GM19455 (cell line): ENCODE data around the gene MGP.

Source experiments
- ATAC-seq: cut with Tn5 transposase; IDR thresholded peaks from one replicate; pipeline ENCODE4 v1.9.1; 2021; ENCODE audit not compliant: unreplicated experiment

MGP gene

DNA sequence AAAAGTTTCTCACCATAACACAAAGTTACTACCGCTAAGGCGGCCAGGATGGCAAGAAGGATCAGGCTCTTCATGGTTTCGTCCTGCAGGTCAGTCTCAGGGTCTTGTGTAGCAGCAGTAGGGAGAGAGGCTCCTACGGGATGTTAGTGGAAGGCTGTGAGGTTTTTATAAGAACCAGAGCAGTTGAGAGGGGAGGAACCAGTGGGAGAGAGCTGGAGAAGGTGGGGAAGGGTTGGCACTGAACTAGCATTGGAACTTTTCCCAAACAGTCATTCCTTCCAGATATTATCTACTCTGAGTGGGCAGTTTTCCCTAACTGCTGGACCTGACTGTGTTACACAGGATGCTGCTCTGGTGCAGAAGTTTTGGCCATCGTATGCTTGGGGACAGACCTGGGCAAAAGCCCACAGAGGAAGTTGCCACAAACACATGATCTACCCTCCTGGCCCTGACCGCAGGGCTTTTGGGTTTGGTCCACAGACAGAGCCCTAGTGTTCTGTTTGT, at the start of gene MGP:
Gene MGP, minus strand, starts transcription at position 137 of the 504 bp plus-strand sequence. Its CDS starts 63 bp downstream, at position 74.
- ATAC-seq: no peak

GRCh38 chr12:14935031-14935430, 49.4 kb upstream of the MGP start:
- no peak for ATAC-seq

GRCh38 chr12:14934511-14934910, 48.9 kb upstream of the MGP start:
- no peak for ATAC-seq

DNA sequence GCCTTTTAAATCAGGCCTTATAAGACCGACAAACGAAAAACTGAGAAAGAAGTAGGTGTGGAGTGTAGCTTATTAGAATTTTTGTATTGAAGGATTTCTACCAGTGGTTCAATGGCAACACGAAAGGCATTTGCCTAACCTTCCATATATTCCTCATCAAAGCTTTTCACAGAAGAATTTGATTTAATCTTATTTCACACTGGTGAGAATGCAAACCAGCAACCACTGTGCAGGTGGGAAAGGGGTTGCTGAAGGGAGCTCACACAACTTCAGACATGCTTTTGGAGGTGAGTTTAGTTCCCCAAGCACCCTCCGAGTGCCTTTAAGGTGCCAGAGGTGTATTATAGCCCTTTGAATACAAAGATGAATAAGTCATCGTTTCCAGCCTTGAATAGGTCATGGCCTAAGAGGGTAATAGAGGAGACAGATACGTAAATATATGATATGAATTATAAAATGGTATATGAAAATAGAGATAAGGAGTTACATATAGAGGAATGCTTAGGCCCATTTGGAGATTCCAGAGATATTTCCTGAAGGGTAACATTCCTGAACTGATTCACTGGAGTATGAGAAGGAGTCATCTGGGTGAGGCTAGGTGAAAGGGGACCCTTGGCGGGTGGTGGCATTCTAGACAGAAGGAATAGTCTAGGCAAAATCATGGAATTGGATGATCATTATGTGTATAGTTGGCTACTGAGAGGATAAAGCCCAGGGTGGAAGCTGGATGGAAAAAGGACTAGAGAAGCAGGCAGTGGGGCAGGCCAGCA, 46.3 kb upstream of the MGP start:
- ATAC-seq: no peak

DNA sequence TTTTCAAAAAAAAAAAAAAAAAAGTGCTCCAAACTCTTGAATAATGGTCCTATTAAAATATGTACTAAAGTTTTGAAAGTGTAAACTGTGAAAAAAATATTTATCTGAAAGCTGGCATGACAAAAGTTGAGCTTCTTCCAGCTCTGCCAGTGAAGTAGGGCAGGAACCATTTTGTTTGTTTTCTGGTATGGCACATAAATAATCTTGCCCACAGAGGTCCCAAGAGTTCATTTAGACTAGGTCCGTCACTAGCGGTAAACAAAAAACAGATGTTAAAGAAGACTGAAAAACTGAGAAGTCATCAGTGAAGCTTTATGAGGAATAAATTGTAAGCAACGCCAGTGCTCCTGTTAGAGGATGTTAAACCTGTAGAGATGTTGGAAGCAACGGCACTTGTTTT, 45.7 kb upstream of the MGP start:
- no peak for ATAC-seq

DNA sequence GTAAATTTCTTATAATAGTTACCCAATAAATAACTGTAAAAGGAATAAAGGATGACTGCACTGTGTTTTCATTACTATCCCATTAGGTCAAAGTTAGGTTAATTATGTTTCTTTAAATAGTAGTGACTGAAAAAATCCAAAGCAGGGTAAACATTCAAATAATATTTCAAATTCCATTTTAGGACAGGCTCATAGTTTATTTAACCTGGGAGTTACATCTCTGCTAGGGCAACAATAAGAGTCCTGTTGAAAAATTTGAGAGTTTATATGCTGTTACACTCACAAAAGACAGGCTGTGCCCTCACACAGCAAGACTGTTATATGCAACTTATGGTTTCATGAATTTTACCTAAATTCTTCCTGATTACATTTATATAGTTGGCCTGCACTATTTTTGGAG, 44.6 kb upstream of the MGP start:
- ATAC-seq: no peak

DNA sequence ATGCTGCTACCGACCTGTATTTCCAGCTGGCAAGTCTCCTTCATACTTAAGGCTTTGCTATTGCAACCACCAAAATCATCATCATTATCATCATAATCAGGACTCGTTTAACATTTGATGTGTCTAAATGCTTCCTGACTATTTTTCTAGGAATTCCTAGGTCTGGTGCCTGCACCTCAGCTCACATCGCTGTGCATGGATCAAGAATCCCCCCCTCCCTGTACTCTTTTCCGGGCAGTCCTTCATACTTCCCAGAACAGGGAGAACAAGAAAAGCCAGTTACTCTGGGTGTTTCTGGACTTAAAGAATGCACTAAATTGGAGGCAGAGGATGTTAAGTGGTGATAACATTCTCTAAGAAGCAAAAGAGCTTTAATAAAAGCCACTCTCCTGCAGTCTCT, 43.3 kb upstream of the MGP start:
- no peak for ATAC-seq

DNA sequence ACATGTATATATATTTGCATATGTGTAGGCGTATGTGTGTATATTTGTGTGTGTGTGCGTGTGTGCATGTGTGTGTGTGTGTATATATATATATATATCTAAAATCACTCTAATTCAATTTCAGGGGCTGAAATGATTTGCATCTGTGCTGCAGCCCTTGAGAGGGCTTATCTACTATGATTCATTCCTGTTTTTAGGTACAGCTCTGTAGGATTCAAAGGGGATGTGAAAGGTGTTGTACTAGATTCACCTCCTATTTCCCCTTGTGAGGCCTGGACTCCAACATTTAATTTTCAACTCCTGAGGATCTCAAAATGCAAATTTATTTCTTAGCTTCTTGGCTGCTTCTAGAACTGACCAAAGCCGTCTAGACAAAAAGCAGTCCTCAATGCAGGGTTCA, 41.6 kb upstream of the MGP start:
- no peak for ATAC-seq

- no peak for ATAC-seq
Measured at GRCh38 chr12:14924541-14924940, 38.9 kb upstream of the MGP start.

DNA sequence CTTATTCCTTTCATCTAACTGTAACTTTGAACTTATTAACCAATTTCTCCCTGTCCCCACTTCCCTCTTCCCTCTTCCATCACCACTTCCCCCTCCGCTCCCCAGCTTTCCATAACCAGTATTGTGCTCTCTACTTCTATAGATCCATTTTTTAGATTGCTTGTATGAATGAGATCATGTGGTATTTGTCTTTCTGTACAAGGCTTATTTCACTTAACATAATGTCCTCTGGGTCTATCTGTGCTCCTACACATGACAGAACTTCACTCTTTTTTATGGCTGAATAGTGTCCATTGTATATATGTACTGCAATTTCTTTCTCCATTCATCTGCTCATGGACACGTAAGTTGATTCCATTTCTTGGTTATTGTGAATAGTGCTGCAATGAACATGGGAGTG, 38.3 kb upstream of the MGP start:
- no peak for ATAC-seq

DNA sequence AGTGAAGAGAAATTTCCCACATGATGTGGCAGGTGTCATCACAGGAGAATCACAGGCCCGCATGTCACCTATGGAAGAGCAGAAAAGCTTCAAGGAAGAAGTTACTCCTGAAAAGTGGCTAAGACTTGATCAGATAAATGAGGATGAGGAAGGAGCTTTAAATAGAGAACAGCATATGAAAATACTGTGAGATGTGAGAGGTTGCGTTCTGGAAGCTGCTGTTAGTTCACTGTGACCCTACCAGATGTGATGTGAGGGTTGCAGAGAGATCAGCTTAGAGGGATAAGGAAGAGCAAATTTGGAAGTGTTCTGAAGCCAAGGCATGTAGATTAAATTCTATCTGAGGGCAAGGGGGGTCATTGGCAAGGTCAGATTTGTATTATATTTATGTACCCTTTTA, 35.6 kb upstream of the MGP start:
- ATAC-seq: no peak

DNA sequence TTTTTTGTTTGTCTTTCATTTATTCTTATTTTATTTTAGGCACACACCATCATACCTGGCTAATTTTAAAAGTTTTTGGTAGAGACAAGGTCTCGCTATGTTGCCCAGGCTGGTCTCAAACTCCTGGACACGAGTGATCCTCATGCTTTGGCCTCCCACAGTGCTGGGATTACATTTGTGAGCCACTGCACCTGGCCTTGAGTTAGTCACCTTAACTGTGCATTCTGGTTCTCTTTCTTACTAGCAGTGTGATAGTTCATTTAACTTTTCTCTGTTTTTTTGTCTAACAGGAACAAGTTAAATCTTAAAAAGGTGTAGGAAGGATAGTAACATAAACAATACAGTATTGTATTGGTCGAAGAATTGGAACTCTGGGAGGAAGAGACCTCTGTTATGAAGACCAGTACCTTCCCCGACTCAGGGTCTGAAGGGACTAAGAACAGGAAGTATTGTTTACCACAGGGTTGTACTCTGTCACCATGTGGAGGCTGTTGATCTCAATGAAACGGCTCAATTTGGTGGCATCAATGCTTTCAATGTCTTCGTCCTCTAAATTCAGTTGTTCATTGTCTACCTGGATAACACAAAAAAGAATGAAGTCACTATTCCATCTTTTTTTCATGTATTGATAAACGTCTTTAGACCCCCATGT, 34.9 kb upstream of the MGP start:
- no peak for ATAC-seq

DNA sequence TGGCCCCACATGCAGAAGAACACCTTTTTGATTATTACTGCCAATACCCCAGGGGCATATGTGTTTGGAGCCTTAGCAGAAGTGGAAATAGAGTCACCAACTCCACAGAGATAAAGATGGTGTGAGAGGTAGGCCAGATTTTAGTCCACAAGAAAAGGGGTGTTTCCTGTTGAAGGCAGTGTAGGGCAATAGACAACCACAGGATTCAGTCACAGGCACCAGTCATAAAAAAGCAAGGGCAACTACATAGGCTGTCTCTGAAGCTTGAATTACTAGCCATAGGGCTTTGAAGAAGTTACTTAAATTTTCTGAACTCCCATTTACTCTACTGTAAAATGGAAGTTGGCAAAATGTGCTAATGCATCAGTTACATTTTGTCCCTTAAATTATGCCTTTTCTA, 33.8 kb upstream of the MGP start:
- ATAC-seq: no peak

DNA sequence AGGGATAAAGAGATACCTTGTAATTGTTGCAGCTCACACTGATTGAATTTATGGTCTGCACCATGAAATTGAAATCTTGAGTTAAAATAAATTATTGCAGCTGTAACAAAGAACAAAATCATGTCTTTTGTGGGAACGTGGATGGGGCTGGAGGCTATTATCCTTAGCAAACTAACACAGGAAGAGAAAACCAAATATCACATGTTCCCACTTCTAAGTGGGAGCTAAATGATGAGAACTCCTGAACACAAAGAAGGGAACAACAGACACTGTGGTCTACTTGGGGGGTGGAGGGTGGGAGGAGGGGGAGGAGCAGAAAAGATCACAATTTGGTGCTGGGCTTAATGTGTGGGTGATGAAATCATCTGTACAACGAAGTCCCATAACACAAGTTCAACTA, 30.1 kb upstream of the MGP start:
- no peak for ATAC-seq

GRCh38 chr12:14913381-14913781, 27.7 kb upstream of the MGP start:
- ATAC-seq: no peak

DNA sequence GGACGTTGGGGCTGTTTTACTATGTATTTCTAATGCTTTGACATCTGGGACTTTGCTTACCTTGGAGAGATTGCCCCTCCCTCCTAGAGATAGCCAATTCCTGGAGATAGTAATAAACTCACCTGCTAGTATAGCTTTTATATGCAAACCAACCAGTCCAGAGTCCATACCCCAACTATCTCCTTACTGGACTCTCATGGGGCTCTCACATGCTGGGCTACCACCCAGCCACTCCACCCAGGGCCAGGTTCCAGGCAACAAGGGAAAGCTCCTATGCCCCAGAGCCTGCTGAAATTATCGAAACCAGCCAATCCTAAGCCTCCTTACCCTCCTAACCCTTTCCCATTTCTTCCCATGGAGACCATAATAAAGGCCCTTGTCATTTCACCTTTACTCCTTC, 25.5 kb upstream of the MGP start:
- ATAC-seq: no peak

DNA sequence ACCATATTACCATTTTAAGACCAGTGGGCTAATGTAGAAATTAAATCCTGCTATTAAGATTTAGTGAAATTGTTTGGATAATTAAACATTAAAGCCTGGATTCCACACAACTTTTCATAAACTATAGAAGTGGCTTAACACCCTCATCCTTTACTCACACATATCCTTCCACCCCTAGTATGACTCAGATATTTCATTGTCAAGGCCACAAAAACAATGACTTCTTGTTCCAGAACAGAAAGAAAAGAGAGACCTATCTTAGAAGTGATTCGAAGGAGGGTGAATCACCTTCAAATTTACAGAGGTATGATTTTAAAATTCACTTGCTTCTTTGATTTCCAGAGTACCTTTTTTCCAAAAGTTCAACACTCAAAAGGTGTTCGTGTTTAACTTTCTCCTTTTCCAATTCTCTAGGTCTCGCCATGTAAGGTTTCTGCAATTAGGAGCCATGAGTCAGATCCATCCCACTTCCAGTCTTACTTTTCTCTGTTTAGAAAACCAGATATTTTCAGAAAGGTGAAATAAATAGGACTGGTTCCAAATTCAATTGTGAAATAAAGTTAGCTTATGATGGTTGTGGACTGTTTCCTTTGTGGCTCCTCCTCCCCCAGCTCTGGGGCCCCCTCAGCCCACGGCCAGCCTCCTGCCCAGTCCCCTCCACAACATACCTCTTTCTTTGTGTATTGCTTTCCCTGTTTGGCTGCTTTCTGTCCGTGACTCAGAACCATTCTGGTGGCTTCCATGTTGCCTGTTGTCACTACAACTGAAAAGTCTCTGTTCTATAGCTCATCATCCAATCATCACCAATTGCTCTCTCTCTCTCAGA, 24.6 kb upstream of the MGP start:
- ATAC-seq: no peak

DNA sequence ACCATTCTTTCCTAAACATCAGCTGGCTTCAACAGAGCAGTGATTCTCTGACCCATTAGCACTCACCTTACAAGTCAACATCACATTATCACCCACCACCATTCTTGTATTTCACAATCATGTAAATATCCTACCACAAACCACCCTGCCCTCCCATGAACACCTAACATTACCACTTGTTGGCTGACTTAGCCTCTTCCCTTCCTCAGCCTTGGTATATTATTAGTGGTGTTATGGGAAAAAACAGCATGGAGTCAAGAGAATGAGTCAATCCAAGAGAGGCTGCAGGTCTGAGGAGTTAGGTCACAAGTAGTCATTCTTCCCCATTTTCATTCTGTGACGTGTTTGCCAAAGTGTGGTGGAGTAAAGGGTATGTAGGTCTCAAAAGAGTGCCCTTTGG, 22.3 kb upstream of the MGP start:
- ATAC-seq: no peak

GRCh38 chr12:14906114-14906513, 20.5 kb upstream of the MGP start:
- ATAC-seq: no peak

- ATAC-seq: no peak
Measured at GRCh38 chr12:14905269-14906004, 19.8 kb upstream of the MGP start.

DNA sequence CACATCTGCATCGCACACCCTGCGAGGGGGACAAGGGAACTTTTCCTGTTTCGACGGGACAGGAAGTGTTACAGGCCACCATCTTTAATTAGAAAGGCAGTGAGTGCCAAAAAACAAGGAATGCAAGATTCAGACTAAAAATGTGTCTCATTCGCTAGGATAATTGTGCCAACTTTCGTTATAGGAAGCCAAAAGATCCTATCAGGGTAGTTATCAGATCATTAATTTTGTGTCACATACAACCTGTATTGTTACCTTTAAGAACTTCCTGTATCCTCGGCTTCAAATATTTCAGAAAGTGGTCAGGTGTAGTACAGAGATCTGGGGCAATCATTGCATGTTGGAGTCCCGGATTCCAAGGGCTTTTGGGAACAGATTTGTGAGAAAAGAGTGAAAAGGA, 19.2 kb upstream of the MGP start:
- ATAC-seq: no peak
